ENCODE data around the gene DACT3.

DACT3 gene

GRCh38 chr19:46602392-46603194 lies 58.4 kb downstream of the DACT3 start:
- no peak for DNase-seq (ENCODE audit: extremely low read depth, low read depth)

GRCh38 chr19:46601318-46602224 lies 59.4 kb downstream of the DACT3 start, which contains the start of gene CALM3:
Gene CALM3, plus strand, starts transcription at chr19:46601330. Its CDS starts 105 bp downstream, at chr19:46601435.
- no peak for DNase-seq (ENCODE audit: extremely low read depth, low read depth)
- TF ChIP-seq CTCF (IDR thresholded peaks at IDR 0.05; ENCODE audit: low read depth, low read length): no peak

More at GRCh38 chr19:46602392-46603194, 58.4 kb downstream of the DACT3 start:
- TF ChIP-seq CTCF (IDR thresholded peaks at IDR 0.05; ENCODE audit: low read depth, low read length): no peak

GRCh38 chr19:46600384-46601317 lies 60.3 kb downstream of the DACT3 start:
- TF ChIP-seq CTCF (IDR thresholded peaks at IDR 0.05; ENCODE audit: low read depth, low read length): no peak
- DNase-seq (ENCODE audit: extremely low read depth, low read depth): peak; percentile 97

- no peak for DNase-seq (ENCODE audit: extremely low read depth, low read depth)
- TF ChIP-seq CTCF (IDR thresholded peaks at IDR 0.05; ENCODE audit: low read depth, low read length): no peak
Observed at GRCh38 chr19:46599716-46600373, 61.1 kb downstream of the DACT3 start.

- TF ChIP-seq CTCF (IDR thresholded peaks at IDR 0.05; ENCODE audit: low read depth, low read length): no peak
- no peak for DNase-seq (ENCODE audit: extremely low read depth, low read depth)
Observed at GRCh38 chr19:46598372-46598917, 62.5 kb downstream of the DACT3 start.

All from AG09319 (cell line).